Activated CD4-positive, alpha-beta memory T cell treated with anti-CD3 and anti-CD28 coated beads for 36 hours (primary cell): ENCODE data around the gene DUOX1. TPM values are rescaled to one million over a fixed set of nuclear protein-coding genes. Genes with fewer than 3 reads are reported as not detected.
"Not testable (repeated sequence)": the region's sequence is repeated elsewhere in the genome, so short reads cannot be mapped to it uniquely, and the experiment has no call there.

Experiments
- CTCF ChIA-PET: fragments of 350-600 bp; sonication (Branson Sonifier 250); formaldehyde crosslinking; loops from one replicate; lab custom pipeline; 2021; ENCODE audit warnings: antibody characterized with exemption, inconsistent platforms; lab: Charles Lee
- POLR2A ChIA-PET: fragments of 350-600 bp; sonication (Branson Sonifier 250); formaldehyde crosslinking; loops from one replicate; lab custom pipeline; 2021; ENCODE audit warnings: antibody characterized with exemption; lab: Charles Lee
- DNase-seq: peaks from one replicate; pipeline ENCODE4 v3.0.0-alpha.2; 2020
- H3K27ac Mint-ChIP-seq: one replicate; pipeline ENCODE4 v1.8.0; 2021; ENCODE audit warnings: mixed read lengths
- H3K27me3 Mint-ChIP-seq: one replicate; pipeline ENCODE4 v1.8.0; 2021; ENCODE audit warnings: mixed read lengths
- H3K36me3 Mint-ChIP-seq: one replicate; pipeline ENCODE4 v1.8.0; 2021; ENCODE audit warnings: mixed read lengths
- H3K4me1 Mint-ChIP-seq: one replicate; pipeline ENCODE4 v1.8.0; 2021; ENCODE audit warnings: low read depth, mixed read lengths
- H3K4me3 Mint-ChIP-seq: one replicate; pipeline ENCODE4 v1.8.0; 2021; ENCODE audit warnings: mild to moderate bottlenecking, mixed read lengths
- H3K9me3 Mint-ChIP-seq: one replicate; pipeline ENCODE4 v1.8.0; 2021; ENCODE audit warnings: mixed read lengths
- intact Hi-C: fragments of 100-400 bp; cut with micrococcal nuclease; formaldehyde crosslinking; loops from one replicate; pipeline ENCODE4 v1.15.1; 2023
- total RNA-seq, 2 experiments: library from RNA; stranded (reverse); gene quantifications; one replicate each; pipeline ENCODE4 v1.2.3, GENCODE V29; 2021

The DUOX1 gene
- total RNA-seq, 2 experiments from 2014 or later = 0.51 to 0.74 TPM

DNA sequence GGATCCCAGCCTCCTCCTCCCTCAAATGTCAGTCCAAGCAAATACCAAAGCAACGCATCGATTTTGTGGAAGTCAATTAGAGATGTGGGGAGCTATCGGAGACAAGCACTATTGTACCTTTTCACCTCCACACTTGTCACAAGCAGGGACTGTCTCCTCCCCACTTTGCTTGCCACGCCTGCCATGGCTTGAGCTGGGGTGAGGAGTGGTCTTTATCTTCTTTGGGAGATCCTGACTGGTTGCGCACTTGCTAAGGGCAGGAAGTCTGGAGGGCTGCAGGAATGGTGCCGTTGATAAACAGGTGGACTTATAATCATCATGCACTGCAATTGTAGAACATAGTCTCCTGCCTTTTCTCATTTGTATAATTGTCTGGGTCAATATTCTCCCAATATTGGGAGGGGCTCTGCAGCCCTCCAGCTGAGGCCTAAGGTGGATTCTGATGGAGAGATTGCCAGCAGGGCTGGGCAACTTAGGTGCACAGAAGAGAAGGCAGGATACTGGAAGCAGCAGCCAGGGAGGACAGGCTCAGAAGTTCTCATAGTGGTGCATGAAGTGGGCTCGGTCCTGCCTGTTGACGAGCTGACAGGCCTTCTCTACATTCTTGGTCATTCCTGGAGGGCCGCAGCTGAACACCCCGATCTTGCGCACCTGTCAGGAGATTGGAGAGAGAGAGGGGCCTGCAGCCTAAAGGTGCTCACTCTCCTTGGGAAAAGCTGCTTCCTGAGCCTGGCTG is 36.0 kb upstream of the DUOX1 start:
- Mint-ChIP-seq H3K9me3 (no peaks in the 10 kb centered on the region), H3K27ac (no peak overlapping the region), H3K27me3 (peaks cover 16% of the 10 kb centered on the region), H3K36me3 (no peaks in the 10 kb centered on the region), H3K4me3 (no peak overlapping the region), H3K4me1 (no peaks in the 10 kb centered on the region)
- intact Hi-C loops = no loop called here
- POLR2A ChIA-PET = interaction anchor here (0.6 kb wide), 1 partner anchor 49 kb away, joined by 3 read pairs; no protein-coding TSS in a partner anchor
- CTCF ChIA-PET = no interaction called here
- DNase-seq = no peak

GRCh38 chr15:45094358-45094730 is 35.5 kb upstream of the DUOX1 start:
- intact Hi-C loops = no loop called here
- DNase-seq = no peak
- Mint-ChIP-seq H3K27me3 (peaks cover 14% of the 10 kb centered on the region), H3K4me3 (no peak overlapping the region), H3K9me3 (no peaks in the 10 kb centered on the region), H3K36me3 (no peaks in the 10 kb centered on the region), H3K4me1 (no peaks in the 10 kb centered on the region), H3K27ac (no peak overlapping the region)
- ChIA-PET CTCF (interaction anchor here (1.9 kb wide), 1 partner anchor 24 kb away, joined by 7 read pairs; no protein-coding TSS in a partner anchor), POLR2A (no interaction called here)

GRCh38 chr15:45095661-45096060 is 34.1 kb upstream of the DUOX1 start:
- ChIA-PET CTCF (interaction anchor here (1.9 kb wide), 1 partner anchor 22 kb away, joined by 7 read pairs; no protein-coding TSS in a partner anchor), POLR2A (no interaction called here)
- intact Hi-C loops = no loop called here
- Mint-ChIP-seq H3K4me1 (no peaks in the 10 kb centered on the region), H3K4me3 (no peak overlapping the region), H3K27ac (no peak overlapping the region), H3K36me3 (no peaks in the 10 kb centered on the region), H3K27me3 (peaks cover 9% of the 10 kb centered on the region), H3K9me3 (no peaks in the 10 kb centered on the region)
- no peak for DNase-seq

DNA sequence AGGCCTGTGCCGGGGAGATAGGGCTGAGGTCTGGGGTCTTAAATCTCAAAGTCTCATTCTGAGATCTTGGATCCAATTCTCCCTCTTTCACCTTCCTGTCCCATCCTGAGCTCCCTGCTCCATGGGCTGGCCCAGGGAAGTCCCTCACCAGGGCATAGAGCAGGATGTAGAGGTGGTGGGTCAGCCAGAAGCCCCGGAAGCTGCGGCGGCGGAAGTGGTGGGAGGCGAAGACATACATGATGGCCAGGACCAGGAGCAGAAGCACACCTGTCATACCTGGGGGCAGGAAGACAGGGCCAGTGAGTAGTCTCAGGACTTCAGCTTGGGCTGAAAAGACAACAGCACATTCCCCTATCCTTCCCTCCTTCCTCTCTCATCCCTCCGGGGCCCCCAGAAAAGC is 32.3 kb upstream of the DUOX1 start:
- ChIA-PET CTCF (interaction anchor here (2.3 kb wide), 1 partner anchor 20 kb away, joined by 8 read pairs; no protein-coding TSS in a partner anchor), POLR2A (no interaction called here)
- intact Hi-C loops = no loop called here
- Mint-ChIP-seq H3K4me1 (no peaks in the 10 kb centered on the region), H3K4me3 (no peak overlapping the region), H3K27ac (no peak overlapping the region), H3K9me3 (no peaks in the 10 kb centered on the region), H3K27me3 (peaks cover 1% of the 10 kb centered on the region), H3K36me3 (no peaks in the 10 kb centered on the region)
- DNase-seq = no peak

- H3K27me3 Mint-ChIP-seq = peaks cover 1% of the 10 kb centered on the region
- H3K27ac Mint-ChIP-seq = no peak overlapping the region
- no peak overlapping the region for H3K4me3 Mint-ChIP-seq
- DNase-seq = no peak
- no peaks in the 10 kb centered on the region for H3K9me3 Mint-ChIP-seq
- intact Hi-C loops = no loop called here
- H3K4me1 Mint-ChIP-seq = no peaks in the 10 kb centered on the region
- no peaks in the 10 kb centered on the region for H3K36me3 Mint-ChIP-seq
- ChIA-PET POLR2A (no interaction called here), CTCF (interaction anchor here (0.6 kb wide), 1 partner anchor 11 kb away, joined by 3 read pairs; no protein-coding TSS in a partner anchor)
Measured at GRCh38 chr15:45099549-45100165, 30.1 kb upstream of the DUOX1 start.

GRCh38 chr15:45100884-45101625 is 28.7 kb upstream of the DUOX1 start:
- Mint-ChIP-seq H3K36me3 (no peaks in the 10 kb centered on the region), H3K4me1 (no peaks in the 10 kb centered on the region), H3K27me3 (peaks cover 2% of the 10 kb centered on the region), H3K27ac (no peak overlapping the region), H3K4me3 (no peak overlapping the region), H3K9me3 (no peaks in the 10 kb centered on the region)
- ChIA-PET CTCF (interaction anchor here (1.5 kb wide), 1 partner anchor 17 kb away, joined by 4 read pairs; no protein-coding TSS in a partner anchor), POLR2A (no interaction called here)
- intact Hi-C loops = no loop called here
- no peak for DNase-seq

- Mint-ChIP-seq H3K27me3 (peaks cover 8% of the 10 kb centered on the region), H3K4me1 (no peaks in the 10 kb centered on the region), H3K27ac (no peak overlapping the region), H3K4me3 (no peak overlapping the region), H3K9me3 (no peaks in the 10 kb centered on the region), H3K36me3 (no peaks in the 10 kb centered on the region)
- DNase-seq = no peak
- ChIA-PET POLR2A (no interaction called here), CTCF (interaction anchor here (1.5 kb wide), 1 partner anchor 16 kb away, joined by 4 read pairs; no protein-coding TSS in a partner anchor)
- intact Hi-C loops = no loop called here
Measured at GRCh38 chr15:45101749-45102148, 28.0 kb upstream of the DUOX1 start.

DNA sequence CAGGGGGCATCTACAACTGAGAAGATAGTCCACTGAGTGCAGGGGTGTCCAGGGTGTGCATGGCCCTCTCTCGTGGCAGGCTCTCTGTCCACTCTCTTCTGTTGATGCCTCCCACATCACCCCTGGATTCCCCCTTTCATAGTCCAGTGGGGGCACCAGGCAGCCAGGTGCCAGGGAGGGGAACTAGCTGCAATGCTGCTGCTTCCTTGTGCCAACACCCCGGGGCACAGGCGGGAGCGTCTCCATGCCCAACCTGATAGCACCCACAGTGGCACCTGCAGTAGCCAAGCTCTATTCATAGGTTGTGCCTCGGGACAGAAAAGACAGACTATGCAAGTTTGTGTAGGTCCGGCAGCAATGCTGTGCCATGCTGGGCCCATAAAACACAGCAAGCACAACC is 27.6 kb upstream of the DUOX1 start:
- DNase-seq = no peak
- no peaks in the 10 kb centered on the region for H3K9me3 Mint-ChIP-seq
- no peak overlapping the region for H3K27ac Mint-ChIP-seq
- ChIA-PET POLR2A (no interaction called here), CTCF (interaction anchor here (1.5 kb wide), 1 partner anchor 16 kb away, joined by 4 read pairs; no protein-coding TSS in a partner anchor)
- H3K36me3 Mint-ChIP-seq = no peaks in the 10 kb centered on the region
- no peaks in the 10 kb centered on the region for H3K4me1 Mint-ChIP-seq
- intact Hi-C loops = no loop called here
- no peak overlapping the region for H3K4me3 Mint-ChIP-seq
- H3K27me3 Mint-ChIP-seq = peaks cover 10% of the 10 kb centered on the region

DNA sequence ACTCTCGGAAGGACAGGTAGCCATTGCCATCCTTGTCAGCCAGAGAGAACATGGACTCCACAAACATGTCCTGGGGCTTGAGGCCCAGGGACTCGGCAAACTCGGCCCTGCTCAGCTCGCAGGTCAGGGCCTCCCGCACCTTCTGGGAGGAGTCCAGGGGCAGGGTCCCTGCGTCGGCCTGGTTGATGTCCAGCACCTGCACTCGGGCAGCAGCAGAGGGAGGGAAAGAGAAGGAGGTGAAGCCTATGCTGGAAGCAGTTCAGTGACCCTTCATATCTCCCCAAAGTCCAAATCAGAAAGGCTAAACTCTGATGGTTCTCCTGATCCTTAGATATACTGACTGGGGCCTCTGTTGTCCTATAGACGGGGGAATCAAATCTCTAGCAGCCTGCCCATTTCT is 25.6 kb upstream of the DUOX1 start:
- intact Hi-C loops, DNase-seq, H3K4me1 Mint-ChIP-seq, H3K4me3 Mint-ChIP-seq, H3K36me3 Mint-ChIP-seq, CTCF ChIA-PET, POLR2A ChIA-PET, H3K9me3 Mint-ChIP-seq, H3K27ac Mint-ChIP-seq: not testable (repeated sequence)
- peaks cover 10% of the 10 kb centered on the region for H3K27me3 Mint-ChIP-seq

GRCh38 chr15:45105586-45105985 is 24.2 kb upstream of the DUOX1 start:
- Mint-ChIP-seq H3K27me3 (peaks cover 18% of the 10 kb centered on the region), H3K36me3 (no peaks in the 10 kb centered on the region), H3K4me3 (no peak overlapping the region), H3K9me3 (no peaks in the 10 kb centered on the region), H3K27ac (no peak overlapping the region), H3K4me1 (no peaks in the 10 kb centered on the region)
- POLR2A ChIA-PET = no interaction called here
- CTCF ChIA-PET = interaction anchor here (1.0 to 2.3 kb wide), 2 partner anchors 13 to 58 kb away, joined by 3 to 9 read pairs; no protein-coding TSS in a partner anchor
- intact Hi-C loops = no loop called here
- no peak for DNase-seq

- ChIA-PET CTCF (interaction anchor here (1.0 to 2.3 kb wide), 2 partner anchors 12 to 58 kb away, joined by 3 to 9 read pairs; no protein-coding TSS in a partner anchor), POLR2A (no interaction called here)
- Mint-ChIP-seq H3K4me3 (no peak overlapping the region), H3K9me3 (no peaks in the 10 kb centered on the region), H3K36me3 (no peaks in the 10 kb centered on the region), H3K27me3 (peaks cover 19% of the 10 kb centered on the region), H3K4me1 (no peaks in the 10 kb centered on the region), H3K27ac (no peak overlapping the region)
- DNase-seq = no peak
- intact Hi-C loops = no loop called here
Measured at GRCh38 chr15:45106002-45106790, 23.6 kb upstream of the DUOX1 start.
